ENCODE results near the gene MIOS.

Gene MIOS

DNA sequence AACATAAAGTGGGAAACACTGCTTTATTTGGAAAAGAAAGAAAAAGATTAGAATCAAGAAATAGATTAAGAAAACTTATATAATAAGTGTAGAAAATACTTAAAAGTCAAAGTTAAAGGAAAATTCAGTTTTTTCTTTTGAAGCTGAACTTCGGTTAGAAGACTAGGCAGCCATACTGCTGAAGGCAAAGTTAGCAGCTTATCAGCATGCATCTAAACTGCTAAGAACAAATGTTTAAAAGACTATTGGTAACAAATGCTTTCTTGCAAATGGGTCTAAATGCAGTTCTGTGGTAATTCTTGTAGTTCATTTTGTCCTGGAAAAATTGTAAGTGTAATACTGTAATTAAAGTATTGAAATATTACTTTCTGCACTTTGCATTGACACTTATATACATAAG is 18.0 kb downstream of the MIOS start:
- Histone ChIP-seq H2BK5ac (ENCODE audit: low read depth, low read length, poor library complexity, severe bottlenecking) (no peak overlapping the region), H3K4me2 (ENCODE audit: low read length, poor library complexity, severe bottlenecking) (no peak overlapping the region), H3K27ac (ENCODE audit: low read length, poor library complexity, severe bottlenecking) (no peak overlapping the region), H2AK5ac (ENCODE audit: low read length, severe bottlenecking) (no peak overlapping the region), H2BK120ac (ENCODE audit: low read depth, low read length) (no peak overlapping the region), H2BK15ac (ENCODE audit: low read depth, poor library complexity, severe bottlenecking) (no peak overlapping the region), H3K36me3 (ENCODE audit: control insufficient read depth in 1 of 2, insufficient read depth in 2 of 2, low read depth in 1 of 2, low read length in 2 of 2) (no peaks in the 10 kb centered on the region), H3K23ac (ENCODE audit: low read length in 2 of 2) (no peak overlapping the region), H3K9ac (ENCODE audit: low read length) (no peak overlapping the region), H4K8ac (ENCODE audit: low read length) (no peak overlapping the region), H3K79me1 (replicated peaks; ENCODE audit: low read length, poor library complexity, severe bottlenecking) (peaks cover 6% of the 10 kb centered on the region), H3K27me3 (ENCODE audit: control insufficient read depth in 1 of 2, insufficient read depth in 1 of 2, low read length in 2 of 2) (no peaks in the 10 kb centered on the region), H3K4ac (ENCODE audit: low read depth in 1 of 2, low read length in 2 of 2) (no peak overlapping the region), H3K4me3 (ENCODE audit: insufficient read depth in 1 of 2, low read depth in 1 of 2, low read length in 2 of 2) (no peak overlapping the region), H3K18ac (ENCODE audit: low read depth in 1 of 2, low read length in 2 of 2) (no peak overlapping the region), H3K14ac (ENCODE audit: low read length in 2 of 2) (no peak overlapping the region), H3K9me3 (ENCODE audit: control insufficient read depth, low read length) (no peaks in the 10 kb centered on the region), H2BK12ac (ENCODE audit: low read length in 2 of 2) (no peak overlapping the region), H2AFZ (ENCODE audit: low read depth, low read length) (no peak overlapping the region), H4K91ac (ENCODE audit: low read length) (no peak overlapping the region), H3K4me1 (ENCODE audit: control insufficient read depth, insufficient read depth, low read depth, low read length) (no peaks in the 10 kb centered on the region)
- no peak for DNase-seq
- 100% methylated on average over 1 of the region's 1 CpG for WGBS

DNA sequence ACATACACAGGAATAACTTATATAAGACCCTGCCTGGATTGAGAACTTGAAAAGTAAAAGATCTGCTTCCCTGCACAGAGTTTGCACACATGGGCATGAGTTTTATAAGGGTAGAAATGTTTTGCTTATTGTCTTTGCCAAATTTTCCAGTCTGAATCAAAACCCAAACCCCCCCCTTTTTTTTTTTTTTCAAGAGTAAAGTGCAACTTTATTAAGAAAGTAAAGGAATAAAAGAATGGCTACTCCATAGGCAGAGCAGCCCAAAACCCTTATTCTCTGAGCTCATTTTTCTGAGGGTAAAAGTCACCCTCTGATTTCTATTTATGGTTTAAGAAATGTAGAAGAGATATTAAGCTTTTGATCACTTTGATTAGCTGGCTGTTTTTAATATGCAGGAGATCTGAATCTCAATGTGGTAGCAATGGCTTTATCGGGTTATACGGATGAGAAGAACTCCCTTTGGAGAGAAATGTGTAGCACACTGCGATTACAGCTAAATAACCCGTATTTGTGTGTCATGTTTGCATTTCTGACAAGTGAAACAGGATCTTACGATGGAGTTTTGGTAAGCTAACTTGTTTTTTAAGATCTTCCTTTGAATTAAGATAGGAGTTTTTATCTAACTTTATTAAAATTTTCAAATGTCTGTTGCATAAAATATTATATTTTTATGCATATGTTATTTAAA is 18.7 kb downstream of the MIOS start:
- Histone ChIP-seq H3K4ac (ENCODE audit: low read depth in 1 of 2, low read length in 2 of 2) (no peak overlapping the region), H2BK15ac (ENCODE audit: low read depth, poor library complexity, severe bottlenecking) (no peak overlapping the region), H3K9me3 (ENCODE audit: control insufficient read depth, low read length) (no peaks in the 10 kb centered on the region), H3K14ac (ENCODE audit: low read length in 2 of 2) (no peak overlapping the region), H3K79me1 (replicated peaks; ENCODE audit: low read length, poor library complexity, severe bottlenecking) (peaks cover 8% of the 10 kb centered on the region), H3K18ac (ENCODE audit: low read depth in 1 of 2, low read length in 2 of 2) (no peak overlapping the region), H2AK5ac (ENCODE audit: low read length, severe bottlenecking) (no peak overlapping the region), H2AFZ (ENCODE audit: low read depth, low read length) (no peak overlapping the region), H3K4me1 (ENCODE audit: control insufficient read depth, insufficient read depth, low read depth, low read length) (no peaks in the 10 kb centered on the region), H2BK5ac (ENCODE audit: low read depth, low read length, poor library complexity, severe bottlenecking) (no peak overlapping the region), H2BK120ac (ENCODE audit: low read depth, low read length) (no peak overlapping the region), H3K23ac (ENCODE audit: low read length in 2 of 2) (no peak overlapping the region), H4K8ac (ENCODE audit: low read length) (no peak overlapping the region), H2BK12ac (ENCODE audit: low read length in 2 of 2) (no peak overlapping the region), H3K27me3 (ENCODE audit: control insufficient read depth in 1 of 2, insufficient read depth in 1 of 2, low read length in 2 of 2) (no peaks in the 10 kb centered on the region), H3K9ac (ENCODE audit: low read length) (no peak overlapping the region), H4K91ac (ENCODE audit: low read length) (no peak overlapping the region), H3K27ac (ENCODE audit: low read length, poor library complexity, severe bottlenecking) (no peak overlapping the region), H3K4me2 (ENCODE audit: low read length, poor library complexity, severe bottlenecking) (no peak overlapping the region), H3K4me3 (ENCODE audit: insufficient read depth in 1 of 2, low read depth in 1 of 2, low read length in 2 of 2) (no peak overlapping the region), H3K36me3 (ENCODE audit: control insufficient read depth in 1 of 2, insufficient read depth in 2 of 2, low read depth in 1 of 2, low read length in 2 of 2) (peaks cover 0 to 1% of the 10 kb centered on the region in 2 experiments)
- WGBS, result 100% methylated on average over 4 of the region's 5 CpGs
- DNase-seq, result no peak

GRCh38 chr7:7595451-7595850 is 28.8 kb downstream of the MIOS start:
- Histone ChIP-seq H3K4me3 (ENCODE audit: insufficient read depth in 1 of 2, low read depth in 1 of 2, low read length in 2 of 2) (no peak overlapping the region), H4K8ac (ENCODE audit: low read length) (no peak overlapping the region), H3K4me2 (ENCODE audit: low read length, poor library complexity, severe bottlenecking) (no peak overlapping the region), H3K27me3 (ENCODE audit: control insufficient read depth in 1 of 2, insufficient read depth in 1 of 2, low read length in 2 of 2) (no peaks in the 10 kb centered on the region), H3K14ac (ENCODE audit: low read length in 2 of 2) (no peak overlapping the region), H3K23ac (ENCODE audit: low read length in 2 of 2) (no peak overlapping the region), H3K36me3 (ENCODE audit: control insufficient read depth in 1 of 2, insufficient read depth in 2 of 2, low read depth in 1 of 2, low read length in 2 of 2) (peaks cover 3 to 39% of the 10 kb centered on the region in 2 experiments), H3K9ac (ENCODE audit: low read length) (no peak overlapping the region), H3K27ac (ENCODE audit: low read length, poor library complexity, severe bottlenecking) (no peak overlapping the region), H3K18ac (ENCODE audit: low read depth in 1 of 2, low read length in 2 of 2) (no peak overlapping the region), H4K91ac (ENCODE audit: low read length) (no peak overlapping the region), H2AFZ (ENCODE audit: low read depth, low read length) (no peak overlapping the region), H3K4me1 (ENCODE audit: control insufficient read depth, insufficient read depth, low read depth, low read length) (no peaks in the 10 kb centered on the region), H3K79me1 (replicated peaks; ENCODE audit: low read length, poor library complexity, severe bottlenecking) (peaks cover 12% of the 10 kb centered on the region), H2BK120ac (ENCODE audit: low read depth, low read length) (no peak overlapping the region), H2BK12ac (ENCODE audit: low read length in 2 of 2) (no peak overlapping the region), H2BK15ac (ENCODE audit: low read depth, poor library complexity, severe bottlenecking) (no peak overlapping the region), H3K9me3 (ENCODE audit: control insufficient read depth, low read length) (no peaks in the 10 kb centered on the region), H3K4ac (ENCODE audit: low read depth in 1 of 2, low read length in 2 of 2) (no peak overlapping the region), H2AK5ac (ENCODE audit: low read length, severe bottlenecking) (no peak overlapping the region), H2BK5ac (ENCODE audit: low read depth, low read length, poor library complexity, severe bottlenecking) (no peak overlapping the region)
- DNase-seq, result peak; percentile 41
- no CpG with 5 or more reads among the region's 1 CpG for WGBS

DNA sequence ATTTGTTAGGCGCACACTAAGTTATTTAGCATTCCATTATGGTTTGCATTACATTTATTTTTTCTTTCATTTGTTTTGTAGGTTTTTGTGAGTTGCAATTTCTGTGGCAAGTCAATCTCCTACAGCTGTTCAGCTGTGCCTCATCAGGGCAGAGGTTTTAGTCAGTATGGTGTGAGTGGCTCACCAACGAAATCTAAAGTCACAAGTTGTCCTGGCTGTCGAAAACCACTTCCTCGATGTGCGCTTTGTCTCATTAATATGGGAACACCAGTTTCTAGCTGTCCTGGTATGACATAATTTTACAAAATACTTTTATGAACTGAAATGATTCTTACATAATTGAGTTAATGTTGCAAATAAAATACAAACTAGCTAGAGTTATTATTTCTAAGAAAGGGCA is 29.5 kb downstream of the MIOS start:
- no peak overlapping the region for H2BK12ac ChIP-seq (ENCODE audit: low read length in 2 of 2)
- no peak overlapping the region for H2BK5ac ChIP-seq (ENCODE audit: low read depth, low read length, poor library complexity, severe bottlenecking)
- no peak overlapping the region for H3K27ac ChIP-seq (ENCODE audit: low read length, poor library complexity, severe bottlenecking)
- DNase-seq, result no peak
- no peak overlapping the region for H3K4ac ChIP-seq (ENCODE audit: low read depth in 1 of 2, low read length in 2 of 2)
- H4K8ac ChIP-seq (ENCODE audit: low read length), result no peak overlapping the region
- no peak overlapping the region for H3K23ac ChIP-seq (ENCODE audit: low read length in 2 of 2)
- H2AFZ ChIP-seq (ENCODE audit: low read depth, low read length), result no peak overlapping the region
- no peaks in the 10 kb centered on the region for H3K27me3 ChIP-seq (ENCODE audit: control insufficient read depth in 1 of 2, insufficient read depth in 1 of 2, low read length in 2 of 2)
- H3K18ac ChIP-seq (ENCODE audit: low read depth in 1 of 2, low read length in 2 of 2), result no peak overlapping the region
- no peak overlapping the region for H2BK15ac ChIP-seq (ENCODE audit: low read depth, poor library complexity, severe bottlenecking)
- no peak overlapping the region for H4K91ac ChIP-seq (ENCODE audit: low read length)
- H3K79me1 ChIP-seq (replicated peaks; ENCODE audit: low read length, poor library complexity, severe bottlenecking), result peaks cover 10% of the 10 kb centered on the region
- no peaks in the 10 kb centered on the region for H3K4me1 ChIP-seq (ENCODE audit: control insufficient read depth, insufficient read depth, low read depth, low read length)
- no peak overlapping the region for H2AK5ac ChIP-seq (ENCODE audit: low read length, severe bottlenecking)
- WGBS, result 50% methylated on average over 1 of the region's 5 CpGs
- peaks cover 3 to 33% of the 10 kb centered on the region in 2 experiments for H3K36me3 ChIP-seq (ENCODE audit: control insufficient read depth in 1 of 2, insufficient read depth in 2 of 2, low read depth in 1 of 2, low read length in 2 of 2)
- no peak overlapping the region for H2BK120ac ChIP-seq (ENCODE audit: low read depth, low read length)
- H3K14ac ChIP-seq (ENCODE audit: low read length in 2 of 2), result no peak overlapping the region
- no peak overlapping the region for H3K9ac ChIP-seq (ENCODE audit: low read length)
- H3K4me3 ChIP-seq (ENCODE audit: insufficient read depth in 1 of 2, low read depth in 1 of 2, low read length in 2 of 2), result no peak overlapping the region
- no peaks in the 10 kb centered on the region for H3K9me3 ChIP-seq (ENCODE audit: control insufficient read depth, low read length)
- no peak overlapping the region for H3K4me2 ChIP-seq (ENCODE audit: low read length, poor library complexity, severe bottlenecking)

All from mesenchymal stem cell (in vitro differentiated cells and primary cell).